ENCODE results near the gene CLBA1. TPM values are rescaled to one million over a fixed set of nuclear protein-coding genes. Genes with fewer than 3 reads are reported as not detected.

Gene CLBA1
- total and polyA plus RNA-seq, 11 donors: 0.76 to 3.7 (median 2.6) TPM

GRCh38 chr14:104984056-104984894 lies 1.3 kb upstream of the CLBA1 start:
- intact Hi-C loops (cut with DNase I): loop anchor here in 2 of 10 donors (5.0 kb wide), 1 partner anchor 38 kb away; the partner anchor contains the start of gene CDCA4 (in 2 of the 2)
- Histone ChIP-seq H3K9me3 (no peaks in the 10 kb centered on the region), H3K27ac (peak overlapping the region in 1 of 12 donors; percentile 87), H3K36me3 (no peaks in the 10 kb centered on the region), H3K27me3 (no peaks in the 10 kb centered on the region), H3K4me3 (no peak overlapping the region), H3K4me1 (peaks cover 0 to 31% (median 11%) of the 10 kb centered on the region in 12 donors)
- DNase-seq (peak in 1 of 5 donors; percentile 27), ATAC-seq (no peak)
- WGBS, 4 donors: 90 to 92% (median 90%) methylated on average over 13 to 15 of the region's 15 CpGs
- TF ChIP-seq CTCF (IDR thresholded peaks at IDR 0.05) (no peak), POLR2A (IDR thresholded peaks at IDR 0.05) (no peak)

- Histone ChIP-seq H3K36me3 (peaks cover 0 to 3% (median 0%) of the 10 kb centered on the region in 9 donors), H3K27me3 (no peaks in the 10 kb centered on the region), H3K4me1 (peaks cover 0 to 20% (median 10%) of the 10 kb centered on the region in 12 donors), H3K9me3 (no peaks in the 10 kb centered on the region), H3K27ac (peak overlapping the region in 4 of 12 donors; percentile 75 to 85 (median 80)), H3K4me3 (peak overlapping the region in 11 of 12 donors; percentile 60 to 98 (median 90))
- intact Hi-C loops (cut with DNase I): loop anchor here in 4 of 10 donors (5.0 kb wide), 2 partner anchors 36 to 41 kb away; partner anchors contain the start of gene CDCA4 (in 3 of the 4)
- DNase-seq (no peak), ATAC-seq (no peak)
- no peak for TF ChIP-seq POLR2A (IDR thresholded peaks at IDR 0.05)
- no peak for TF ChIP-seq CTCF (IDR thresholded peaks at IDR 0.05)
- WGBS, 4 donors: 57 to 86% (median 61%) methylated on average over 7 to 19 of the region's 19 CpGs
These were observed 1.0 kb downstream of the CLBA1 start for GRCh38 chr14:104986487-104987164.

- H3K36me3 ChIP-seq: peaks cover 0 to 20% (median 0%) of the 10 kb centered on the region in 9 donors
- no peak for TF ChIP-seq CTCF (IDR thresholded peaks at IDR 0.05)
- no peaks in the 10 kb centered on the region for H3K9me3 ChIP-seq
- no peak overlapping the region for H3K4me3 ChIP-seq
- no peaks in the 10 kb centered on the region for H3K27me3 ChIP-seq
- intact Hi-C loops (cut with DNase I): loop anchor here in 4 of 10 donors (5.0 kb wide), 2 partner anchors 33 to 38 kb away; partner anchors contain the start of gene CDCA4 (in 3 of the 4)
- no peak overlapping the region for H3K27ac ChIP-seq
- ATAC-seq (no peak), DNase-seq (peak in 1 of 5 donors; percentile 15)
- peaks cover 0 to 20% (median 10%) of the 10 kb centered on the region in 12 donors for H3K4me1 ChIP-seq
- 91 to 92% (median 91%) methylated on average over 14 to 16 of the region's 16 CpGs for WGBS, 4 donors
These were observed 3.8 kb downstream of the CLBA1 start for GRCh38 chr14:104989236-104989950.

All from heart left ventricle (tissue), 16 donors.